Ovary (tissue), 9 donors: ENCODE measurements around the gene PALLD. TPM values are rescaled to one million over a fixed set of nuclear protein-coding genes. Genes with fewer than 3 reads are reported as not detected.
A peak's percentile ranks its signal among the peaks of the same experiment; 100 is the strongest.

Experiments
- DNase-seq, 5 donors: peaks; one replicate each; pipeline ENCODE4 v3.0.0-alpha.2; 2019 to 2020
- H3K27ac ChIP-seq, 2 donors: fragments of 200-600 bp; one replicate each; pipeline versions ENCODE4 v1.5.1 to v1.8.0; 2019 to 2022
- H3K27me3 ChIP-seq: fragments of 200-600 bp; one replicate; pipeline ENCODE4 v1.8.0; 2022
- H3K36me3 ChIP-seq: fragments of 200-600 bp; sonication (generic); one replicate; pipeline ENCODE4 v1.5.1; 2019
- H3K4me1 ChIP-seq: one replicate; pipeline ENCODE4 v1.8.1; 2013; ENCODE audit warnings: mild to moderate bottlenecking, moderate library complexity; ENCODE audit not compliant: insufficient read depth
- H3K4me3 ChIP-seq: fragments of 200-600 bp; sonication (generic); one replicate; pipeline ENCODE4 v1.5.1; 2017
- H3K9me3 ChIP-seq, 2 donors: fragments of 200-600 bp in 1 of 2; sonication (generic) in 1 of 2; one replicate each; pipeline versions ENCODE4 v1.5.1 to v1.8.1; 2013 to 2019; ENCODE audit warnings: mild to moderate bottlenecking in 1 of 2, moderate library complexity in 1 of 2
- EP300 ChIP-seq: sonication (generic); formaldehyde crosslinking; IDR thresholded peaks from one replicate; pipeline ENCODE4 v1.6.1; 2017; ENCODE audit warnings: antibody characterized with exemption
- POLR2A ChIP-seq: fragments of 450-650 bp; IDR thresholded peaks from one replicate; pipeline ENCODE4 v1.6.1; 2017; ENCODE audit warnings: antibody characterized with exemption, mild to moderate bottlenecking, moderate library complexity
- WGBS, 3 donors: extraction: QIAGEN DNeasy Blood & Tissue Kit in 1 of 3; methylation state at CpG; one replicate each; pipeline versions ENCODE4 v1.1.5 to v1.1.7; 2013 to 2017; 5-methylcytosine and 5-hydroxymethylcytosine counted together
- intact Hi-C, 4 donors: fragments of 100-400 bp; cut with DNase I; formaldehyde crosslinking; loops; one replicate each; pipeline versions ENCODE4 v1.11.0 to v1.15.1; 2022 to 2023
- polyA plus RNA-seq, 2 donors: library from polyadenylated mRNA; stranded (reverse); fragments of 200-250 nt in 1 of 2; fragments of 350-450 nt in 1 of 2; fragmentation: Illumina TruSeq in 1 of 2; extraction: RNeasy Lipid Tissue Mini Kit (QIAGEN cat#74804) in 1 of 2; gene quantifications; one replicate each; pipeline ENCODE4 v1.2.3, GENCODE V29; 2013 to 2014
- total RNA-seq, 7 donors: library from RNA; depleted of rRNA in 2 of 7; stranded (reverse); fragments of >200 nt in 2 of 7; fragmentation: NEBNext Ultra II Directional in 3 of 7; extraction: Animal tissue kit (Norgen Biotek cat#: 25700) in 3 of 7; gene quantifications; one replicate each; pipeline versions ENCODE4 v1.1.0 to v1.2.4, GENCODE V29; 2016 to 2023
- TF ChIP-seq, protein P1 (sequence below), 3 donors: fragments of 450-650 bp in 2 of 3; fragments of 200-600 bp in 1 of 3; IDR thresholded peaks; one replicate each; pipeline versions ENCODE4 v1.5.1 to v1.8.0; 2016 to 2022; ENCODE audit warnings: antibody characterized with exemption in 3 of 3, mild to moderate bottlenecking in 1 of 3
- donor health status: DM: no; HTN: no; CAD: no; lungs with moderate emphysema.
- donor health status: DM: no; HTN: no; CAD: no.
- donor health status: Bipolar disorder and iron deficiency.
- donor health status: DM: yes; HTN: yes; CAD: no.
- donor health status: DM: no; HTN: no; CAD: no.
- donor health status: DM: yes; HTN: yes; CAD: no.

PALLD gene
- total and polyA plus RNA-seq, 9 donors: 96.8 to 605 (median 137) TPM

DNA sequence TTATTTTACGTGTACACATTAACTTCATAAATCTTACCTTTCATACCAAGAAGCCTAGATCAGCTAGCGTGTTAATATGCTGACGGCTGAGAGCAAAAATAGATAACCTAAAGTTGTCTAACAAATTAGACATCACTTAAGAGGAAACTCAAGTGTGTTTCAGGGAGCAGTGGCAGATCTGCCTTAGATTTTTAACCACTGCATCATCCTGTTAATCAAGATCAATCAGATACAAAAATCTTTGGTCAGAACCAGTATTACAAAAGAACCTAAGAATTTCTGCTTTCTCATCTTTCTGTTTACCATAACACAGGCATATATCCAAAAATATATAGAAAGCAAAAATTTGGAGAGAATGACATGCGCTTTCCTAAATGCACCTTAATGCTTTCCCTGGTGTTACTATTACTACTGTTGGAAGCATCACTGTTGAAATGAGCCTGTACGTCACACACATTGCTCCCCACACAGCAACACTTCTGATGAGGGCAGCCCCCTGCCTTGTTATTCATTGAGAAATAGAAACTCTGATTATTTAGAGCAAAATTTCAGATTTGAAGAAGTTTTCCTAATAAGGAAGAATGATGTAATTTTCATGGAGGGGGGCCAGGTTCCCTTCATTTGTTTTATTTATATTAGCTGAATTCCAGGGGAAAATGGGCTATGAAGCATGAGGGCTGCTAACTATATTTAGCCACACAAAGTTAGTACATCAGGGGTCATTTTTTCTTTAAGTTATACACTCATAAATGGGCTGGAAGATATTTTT, 360.9 kb downstream of the PALLD start:
- Histone ChIP-seq H3K9me3 (no peaks in the 10 kb centered on the region), H3K4me1 (peaks cover 35% of the 10 kb centered on the region), H3K36me3 (no peaks in the 10 kb centered on the region), H3K27ac (peak overlapping the region in 1 of 2 donors; percentile 13), H3K4me3 (no peak overlapping the region), H3K27me3 (no peaks in the 10 kb centered on the region)
- DNase-seq: peak in 1 of 5 donors; percentile 60
- intact Hi-C loops: no loop called here
- no peak for TF ChIP-seq EP300
- TF ChIP-seq, protein P1, sequence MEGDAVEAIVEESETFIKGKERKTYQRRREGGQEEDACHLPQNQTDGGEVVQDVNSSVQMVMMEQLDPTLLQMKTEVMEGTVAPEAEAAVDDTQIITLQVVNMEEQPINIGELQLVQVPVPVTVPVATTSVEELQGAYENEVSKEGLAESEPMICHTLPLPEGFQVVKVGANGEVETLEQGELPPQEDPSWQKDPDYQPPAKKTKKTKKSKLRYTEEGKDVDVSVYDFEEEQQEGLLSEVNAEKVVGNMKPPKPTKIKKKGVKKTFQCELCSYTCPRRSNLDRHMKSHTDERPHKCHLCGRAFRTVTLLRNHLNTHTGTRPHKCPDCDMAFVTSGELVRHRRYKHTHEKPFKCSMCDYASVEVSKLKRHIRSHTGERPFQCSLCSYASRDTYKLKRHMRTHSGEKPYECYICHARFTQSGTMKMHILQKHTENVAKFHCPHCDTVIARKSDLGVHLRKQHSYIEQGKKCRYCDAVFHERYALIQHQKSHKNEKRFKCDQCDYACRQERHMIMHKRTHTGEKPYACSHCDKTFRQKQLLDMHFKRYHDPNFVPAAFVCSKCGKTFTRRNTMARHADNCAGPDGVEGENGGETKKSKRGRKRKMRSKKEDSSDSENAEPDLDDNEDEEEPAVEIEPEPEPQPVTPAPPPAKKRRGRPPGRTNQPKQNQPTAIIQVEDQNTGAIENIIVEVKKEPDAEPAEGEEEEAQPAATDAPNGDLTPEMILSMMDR (IDR thresholded peaks at IDR 0.05): no peak
- TF ChIP-seq POLR2A: no peak
- WGBS, 3 donors: 72 to 75% (median 73%) methylated on average over 5 of the region's 5 CpGs

DNA sequence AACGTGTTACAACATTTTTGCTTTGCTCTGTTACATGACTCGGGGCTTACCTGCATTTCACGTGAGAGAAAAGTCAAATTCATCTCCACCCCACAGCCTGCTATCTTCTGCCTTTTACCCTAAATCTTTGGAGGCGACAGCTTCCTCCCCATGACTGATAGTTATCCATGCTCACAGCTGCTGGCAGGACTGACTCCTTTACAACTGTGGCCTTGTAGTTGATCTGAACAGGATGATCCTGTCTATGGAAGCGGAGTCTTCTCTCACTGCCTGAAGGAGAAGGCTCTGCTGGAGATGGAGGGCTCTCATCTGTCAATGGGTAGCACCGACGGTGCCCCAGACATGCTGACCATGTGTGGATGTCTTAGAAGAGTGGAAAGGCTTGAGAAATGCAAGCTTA, 362.2 kb downstream of the PALLD start:
- H3K27ac ChIP-seq: no peak overlapping the region
- no peak for DNase-seq
- H3K36me3 ChIP-seq: no peaks in the 10 kb centered on the region
- H3K9me3 ChIP-seq: no peaks in the 10 kb centered on the region
- WGBS, 3 donors: 56 to 74% (median 57%) methylated on average over 7 of the region's 7 CpGs
- no peaks in the 10 kb centered on the region for H3K27me3 ChIP-seq
- intact Hi-C loops: no loop called here
- TF ChIP-seq, protein P1 (IDR thresholded peaks at IDR 0.05): no peak
- TF ChIP-seq EP300: no peak
- no peak overlapping the region for H3K4me3 ChIP-seq
- H3K4me1 ChIP-seq: peaks cover 35% of the 10 kb centered on the region

DNA sequence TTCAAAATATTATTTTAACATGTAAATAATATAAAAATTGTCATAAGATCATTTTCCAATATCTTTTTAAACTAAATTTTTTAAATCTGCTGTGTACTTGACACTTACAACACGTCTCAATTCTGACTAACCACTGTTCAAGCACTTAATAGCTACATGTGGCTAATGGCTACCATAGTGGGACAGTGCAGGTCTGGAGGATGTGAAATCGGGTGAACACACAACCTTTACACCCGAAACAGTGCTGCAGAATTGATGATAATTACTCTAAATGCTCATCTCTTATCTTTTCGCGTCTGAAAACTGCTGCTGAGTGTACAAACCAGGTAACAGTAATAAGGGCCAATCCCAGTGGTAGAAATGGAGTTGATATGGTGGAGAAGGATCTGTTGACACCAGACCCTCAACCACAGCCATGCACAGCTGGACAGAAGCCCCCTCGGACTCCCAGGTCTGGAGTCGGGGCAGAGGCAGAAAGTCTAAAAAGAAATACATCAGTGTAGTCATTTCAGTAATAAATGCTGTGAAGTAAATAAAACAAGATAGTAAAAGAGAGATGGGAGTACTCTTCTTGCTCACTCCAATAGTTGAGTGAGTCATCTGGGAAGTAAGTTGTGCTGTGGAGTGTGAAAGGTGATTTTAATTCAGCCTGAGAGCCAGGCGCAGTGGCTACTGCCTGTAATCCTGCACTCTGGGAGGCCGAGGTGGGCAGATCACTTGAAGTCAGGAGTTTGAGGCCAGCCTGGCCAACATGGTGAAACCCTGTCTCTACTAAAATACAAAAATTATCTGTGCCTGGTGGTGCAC, 363.2 kb downstream of the PALLD start:
- Histone ChIP-seq H3K27ac (peak overlapping the region; percentile 11 to 54), H3K4me3 (no peak overlapping the region), H3K4me1 (peaks cover 36% of the 10 kb centered on the region), H3K36me3 (no peaks in the 10 kb centered on the region), H3K9me3 (no peaks in the 10 kb centered on the region), H3K27me3 (no peaks in the 10 kb centered on the region)
- intact Hi-C loops: no loop called here
- no peak for DNase-seq
- TF ChIP-seq EP300 (no peak), POLR2A (no peak)
- TF ChIP-seq, protein P1 (IDR thresholded peaks at IDR 0.05): no peak
- 62% methylated on average over 9 of the region's 9 CpGs for WGBS, 3 donors

DNA sequence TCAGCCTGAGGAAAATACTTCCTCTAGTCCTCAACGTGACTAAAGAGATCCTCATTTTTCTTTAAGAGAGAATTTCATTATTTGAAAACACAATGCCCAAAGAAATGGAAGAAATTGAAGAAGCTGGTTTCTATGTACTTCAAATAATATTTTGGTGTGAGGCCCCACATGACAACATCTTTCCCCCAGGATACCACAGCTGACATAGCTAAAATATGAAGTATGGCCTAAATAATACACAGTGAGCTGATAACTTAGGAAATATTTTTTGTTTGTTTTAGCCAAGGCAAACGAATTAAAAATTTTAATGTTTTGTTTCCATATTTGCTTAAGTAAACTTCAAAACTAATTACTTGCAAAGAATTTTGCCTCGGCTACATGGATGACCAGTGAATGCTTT, 364.0 kb downstream of the PALLD start:
- intact Hi-C loops: no loop called here
- Histone ChIP-seq H3K4me3 (no peak overlapping the region), H3K36me3 (no peaks in the 10 kb centered on the region), H3K27me3 (no peaks in the 10 kb centered on the region), H3K4me1 (peaks cover 34% of the 10 kb centered on the region), H3K27ac (peak overlapping the region; percentile 11 to 54), H3K9me3 (no peaks in the 10 kb centered on the region)
- WGBS, 3 donors: 10 to 22% (median 12%) methylated on average over 3 of the region's 3 CpGs
- TF ChIP-seq EP300 (no peak), POLR2A (no peak)
- TF ChIP-seq, protein P1 (IDR thresholded peaks at IDR 0.05): no peak
- no peak for DNase-seq
